ENCODE measurements around the gene GTPBP1. TPM values are rescaled to one million over a fixed set of nuclear protein-coding genes. Genes with fewer than 3 reads are reported as not detected.

The GTPBP1 gene
- 100 to 1,000 TPM; 236 to 259 (median 249) TPM for total RNA-seq
- 66.7 TPM for total RNA-seq (2013)

GRCh38 chr22:38705235-38706100, at the start of gene GTPBP1:
GTPBP1 (plus strand) TSS chr22:38705944; CDS start chr22:38705956, 12 bp downstream.
- Mint-ChIP-seq H3K27me3 (ENCODE audit: low read depth in 2 of 2) (no peaks in the 10 kb centered on the region), H3K4me1 (peaks cover 50 to 59% of the 10 kb centered on the region in 2 donors), H3K9me3 (no peaks in the 10 kb centered on the region), H3K4me3 (peak within 1 kb of the TSS; percentile 91), H3K36me3 (no peaks in the 10 kb centered on the region), H3K27ac (peak within 1 kb of the TSS; percentile 95 to 96)
- H3K4me3 ChIP-seq (ENCODE audit: low read length) = peak within 1 kb of the TSS; percentile 81
- no peaks in the 10 kb centered on the region for H3K9me3 ChIP-seq (ENCODE audit: control insufficient read depth, insufficient read depth, low read length)
- no peaks in the 10 kb centered on the region for H3K27me3 ChIP-seq (ENCODE audit: control insufficient read depth, insufficient read depth, low read length)
- peaks cover 35% of the 10 kb centered on the region for H3K4me1 ChIP-seq (ENCODE audit: control insufficient read depth, insufficient read depth, low read length)
- WGBS (ENCODE audit: insufficient coverage) = under 1% methylated on average over 55 of the region's 55 CpGs
- peak within 1 kb of the TSS; percentile 79 for H3K27ac ChIP-seq (ENCODE audit: low read length)
- intact Hi-C loops (cut with micrococcal nuclease) = loop anchor here (1.0 to 5.0 kb wide), 4 partner anchors 49 to 523 kb away; partner anchors contain the start of genes CBY1, FAM227A and PLA2G6
- DNase-seq = peak; percentile 90 to 100
- ATAC-seq = peak; percentile 72 to 86 (median 72)
- peaks cover 8% of the 10 kb centered on the region for H3K36me3 ChIP-seq (ENCODE audit: control insufficient read depth, insufficient read depth, low read length)
- TF ChIP-seq, protein P1, sequence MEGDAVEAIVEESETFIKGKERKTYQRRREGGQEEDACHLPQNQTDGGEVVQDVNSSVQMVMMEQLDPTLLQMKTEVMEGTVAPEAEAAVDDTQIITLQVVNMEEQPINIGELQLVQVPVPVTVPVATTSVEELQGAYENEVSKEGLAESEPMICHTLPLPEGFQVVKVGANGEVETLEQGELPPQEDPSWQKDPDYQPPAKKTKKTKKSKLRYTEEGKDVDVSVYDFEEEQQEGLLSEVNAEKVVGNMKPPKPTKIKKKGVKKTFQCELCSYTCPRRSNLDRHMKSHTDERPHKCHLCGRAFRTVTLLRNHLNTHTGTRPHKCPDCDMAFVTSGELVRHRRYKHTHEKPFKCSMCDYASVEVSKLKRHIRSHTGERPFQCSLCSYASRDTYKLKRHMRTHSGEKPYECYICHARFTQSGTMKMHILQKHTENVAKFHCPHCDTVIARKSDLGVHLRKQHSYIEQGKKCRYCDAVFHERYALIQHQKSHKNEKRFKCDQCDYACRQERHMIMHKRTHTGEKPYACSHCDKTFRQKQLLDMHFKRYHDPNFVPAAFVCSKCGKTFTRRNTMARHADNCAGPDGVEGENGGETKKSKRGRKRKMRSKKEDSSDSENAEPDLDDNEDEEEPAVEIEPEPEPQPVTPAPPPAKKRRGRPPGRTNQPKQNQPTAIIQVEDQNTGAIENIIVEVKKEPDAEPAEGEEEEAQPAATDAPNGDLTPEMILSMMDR (IDR thresholded peaks at IDR 0.05) = no peak

DNA sequence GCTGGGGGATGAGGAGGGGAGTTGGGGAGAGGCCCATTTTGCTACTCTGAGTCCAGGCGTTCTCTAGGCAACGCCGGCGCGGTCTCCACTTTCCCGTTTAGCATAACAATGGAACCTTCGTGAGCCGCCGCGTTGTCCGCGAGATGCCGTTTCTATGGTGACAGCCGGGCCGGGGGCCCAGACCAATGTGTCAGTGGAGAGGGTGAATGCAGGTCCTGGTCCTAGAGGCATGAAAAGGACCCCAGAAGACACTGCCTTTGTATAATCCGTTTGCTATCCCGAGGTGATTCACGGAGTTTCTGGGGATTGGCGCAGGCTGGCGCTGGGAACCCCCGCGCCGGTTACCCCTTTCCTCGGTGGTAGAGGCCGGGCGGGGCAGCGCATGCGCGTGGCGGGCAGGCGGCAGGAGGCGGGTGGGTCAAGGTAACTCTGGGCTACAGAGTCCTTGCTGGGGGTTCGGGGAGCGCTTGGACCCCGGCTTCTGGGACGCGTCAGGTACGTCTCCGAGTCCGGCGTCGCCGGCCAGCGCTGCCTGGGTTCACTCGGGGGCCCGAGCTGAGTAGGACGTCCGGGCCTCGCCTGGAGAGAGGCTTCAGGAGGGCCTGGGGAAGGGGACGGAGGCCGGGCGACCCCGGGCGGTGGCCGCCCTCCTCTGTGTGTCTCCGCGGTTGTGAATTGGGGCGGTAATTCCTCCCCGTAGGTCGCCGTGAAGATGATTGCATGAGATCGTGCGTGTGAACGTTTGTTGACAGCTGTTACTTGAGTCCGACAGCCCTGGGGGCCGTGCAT, 49.3 kb upstream of the GTPBP1 start, which contains the start of the genes CBY1 and FAM227A:
Gene CBY1, plus strand, starts transcription at position 383 of the 789 bp plus-strand sequence. CDS start 11,417 bp downstream, outside the sequence.
Gene FAM227A, minus strand, starts transcription at position 137 of the 789 bp plus-strand sequence. CDS start 6,224 bp downstream, outside the sequence.
- Mint-ChIP-seq H3K9me3 (no peaks in the 10 kb centered on the region), H3K4me3 (peak within 1 kb of the TSS; percentile 94), H3K27me3 (ENCODE audit: low read depth in 2 of 2) (no peaks in the 10 kb centered on the region), H3K27ac (peak within 1 kb of the TSS; percentile 94 to 97), H3K4me1 (peaks cover 5 to 18% of the 10 kb centered on the region in 2 donors), H3K36me3 (no peaks in the 10 kb centered on the region)
- DNase-seq (peak; percentile 89 to 92), ATAC-seq (peak; percentile 86 to 93 (median 89))
- H3K27me3 ChIP-seq (ENCODE audit: control insufficient read depth, insufficient read depth, low read length) = no peaks in the 10 kb centered on the region
- TF ChIP-seq, protein P1 (IDR thresholded peaks at IDR 0.05) = no peak
- intact Hi-C loops (cut with micrococcal nuclease) = loop anchor here (2.0 kb wide), 1 partner anchor 48 kb away; the partner anchor contains the start of gene GTPBP1
- H3K27ac ChIP-seq (ENCODE audit: low read length) = peak within 1 kb of the TSS; percentile 81
- H3K36me3 ChIP-seq (ENCODE audit: control insufficient read depth, insufficient read depth, low read length) = no peaks in the 10 kb centered on the region
- no peaks in the 10 kb centered on the region for H3K9me3 ChIP-seq (ENCODE audit: control insufficient read depth, insufficient read depth, low read length)
- under 1% methylated on average over 66 of the region's 66 CpGs for WGBS (ENCODE audit: insufficient coverage)
- peaks cover 14% of the 10 kb centered on the region for H3K4me1 ChIP-seq (ENCODE audit: control insufficient read depth, insufficient read depth, low read length)
- H3K4me3 ChIP-seq (ENCODE audit: low read length) = peak within 1 kb of the TSS; percentile 61

DNA sequence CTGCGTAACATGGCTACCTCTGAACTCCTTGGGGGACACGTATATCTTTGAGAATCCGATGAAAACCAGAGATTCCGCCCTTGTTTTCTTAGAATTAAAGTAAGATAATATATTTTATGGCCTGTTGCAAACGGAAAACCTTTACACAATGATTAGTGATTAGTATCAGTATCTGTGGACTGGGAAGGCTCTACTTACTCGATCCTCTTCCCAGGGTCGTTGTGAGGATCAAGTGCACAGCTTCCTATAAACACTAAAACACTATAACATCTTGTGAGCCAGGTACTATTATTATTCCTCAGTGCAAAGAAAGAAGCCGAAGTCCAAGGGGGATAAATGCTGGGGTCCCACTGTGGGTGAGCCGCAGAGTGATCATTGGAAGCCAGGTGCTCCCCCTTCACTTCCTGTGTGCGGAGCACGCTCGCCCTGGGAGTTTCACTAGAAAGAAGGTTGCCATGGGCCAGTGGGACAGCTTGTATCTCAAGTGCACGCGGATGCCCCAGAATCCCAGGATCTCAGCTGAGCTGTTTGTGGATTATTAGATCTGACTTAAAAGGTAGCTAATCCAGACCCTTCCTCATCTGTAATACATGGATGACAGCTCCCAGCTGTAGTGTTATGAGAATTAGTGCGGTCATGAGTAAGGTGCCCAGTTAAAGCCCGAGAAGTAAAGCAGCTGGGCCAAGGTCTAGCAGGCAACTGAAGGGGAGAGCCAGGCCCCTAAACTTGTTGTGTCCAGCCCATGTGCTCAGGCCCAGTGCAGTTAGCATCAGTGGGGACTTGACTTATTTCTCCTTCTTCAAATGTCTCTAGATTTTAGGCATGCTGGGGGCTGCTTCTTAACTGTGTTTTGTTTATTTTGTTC, 48.5 kb upstream of the GTPBP1 start:
- Histone ChIP-seq H3K27me3 (ENCODE audit: control insufficient read depth, insufficient read depth, low read length) (no peaks in the 10 kb centered on the region), H3K27ac (ENCODE audit: low read length) (peak overlapping the region; percentile 81), H3K4me3 (ENCODE audit: low read length) (peak overlapping the region; percentile 61), H3K36me3 (ENCODE audit: control insufficient read depth, insufficient read depth, low read length) (peaks cover 2% of the 10 kb centered on the region), H3K4me1 (ENCODE audit: control insufficient read depth, insufficient read depth, low read length) (peaks cover 14% of the 10 kb centered on the region), H3K9me3 (ENCODE audit: control insufficient read depth, insufficient read depth, low read length) (no peaks in the 10 kb centered on the region)
- Mint-ChIP-seq H3K4me1 (peaks cover 5 to 18% of the 10 kb centered on the region in 2 donors), H3K9me3 (no peaks in the 10 kb centered on the region), H3K36me3 (no peaks in the 10 kb centered on the region), H3K4me3 (peak overlapping the region; percentile 94), H3K27ac (peak overlapping the region; percentile 94 to 97), H3K27me3 (ENCODE audit: low read depth in 2 of 2) (no peaks in the 10 kb centered on the region)
- TF ChIP-seq, protein P1 (IDR thresholded peaks at IDR 0.05) = no peak
- peak in 1 of 3 donors; percentile 9 for ATAC-seq
- 17% methylated on average over 13 of the region's 16 CpGs for WGBS (ENCODE audit: insufficient coverage)
- DNase-seq = peak in 1 of 2 donors; percentile 64
- intact Hi-C loops (cut with micrococcal nuclease) = loop anchor here (2.0 kb wide), 1 partner anchor 48 kb away; the partner anchor contains the start of gene GTPBP1
